GM19397 (cell line): ENCODE measurements around the gene AGBL1.

ENCODE experiments used
- ATAC-seq: cut with Tn5 transposase; IDR thresholded peaks from one replicate; pipeline ENCODE4 v1.9.1; 2021; ENCODE audit warnings: mild to moderate bottlenecking, moderate library complexity; ENCODE audit not compliant: unreplicated experiment

Gene AGBL1

DNA sequence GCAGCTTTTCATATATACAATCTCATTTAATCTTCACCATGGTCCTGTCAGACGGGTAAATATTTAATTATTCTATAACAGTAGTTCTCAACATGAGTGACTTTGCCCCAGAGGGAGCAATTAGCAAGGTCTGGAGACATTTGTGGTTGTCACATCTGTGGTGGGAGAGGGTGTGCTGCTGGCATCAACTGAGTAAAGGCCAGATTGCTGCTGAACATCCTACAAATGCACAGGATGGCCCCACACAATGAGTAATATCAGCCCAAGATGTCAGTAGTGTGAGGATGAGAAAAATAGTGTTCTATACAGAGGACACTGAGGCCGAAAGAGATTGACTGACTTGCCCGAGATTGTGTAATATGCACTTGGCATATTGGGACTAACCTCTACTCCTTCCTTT lies 156.0 kb downstream of the AGBL1 start:
- no peak for ATAC-seq

DNA sequence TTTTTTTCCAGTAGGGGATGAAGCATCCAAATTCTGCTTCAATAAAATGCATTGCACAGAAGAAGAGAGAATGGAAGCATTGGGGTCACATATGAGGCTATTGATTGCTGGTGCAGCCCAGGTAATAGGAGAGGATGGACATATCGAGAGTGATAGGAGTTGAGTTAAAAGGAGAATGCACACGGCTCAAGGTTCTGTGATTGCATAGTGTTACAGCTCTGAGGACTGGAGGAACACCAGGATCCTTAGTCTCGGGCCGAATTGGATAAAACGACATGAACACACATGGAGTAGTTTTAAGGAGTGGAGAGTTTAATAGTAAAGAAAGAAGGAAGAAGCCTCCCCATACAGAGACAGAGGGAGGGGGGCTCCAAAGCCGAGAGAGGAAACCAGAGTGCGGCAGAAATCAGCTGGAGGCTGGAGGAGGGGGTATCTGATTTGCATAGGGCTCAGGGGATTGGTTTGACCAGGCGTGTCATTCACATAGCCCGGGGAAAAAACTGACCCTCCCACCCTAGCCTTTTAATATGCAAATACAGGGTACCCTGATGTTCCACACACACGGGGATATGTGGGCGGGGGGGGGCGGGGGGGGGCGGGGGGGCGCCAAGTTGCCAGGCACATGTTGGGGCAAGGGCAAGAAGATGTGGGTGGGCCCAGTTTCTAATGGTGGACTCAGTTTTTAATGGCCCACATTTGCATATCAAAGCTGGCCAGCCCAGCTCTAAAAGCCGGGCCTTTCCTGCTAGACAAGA lies 156.9 kb downstream of the AGBL1 start:
- ATAC-seq, result no peak

DNA sequence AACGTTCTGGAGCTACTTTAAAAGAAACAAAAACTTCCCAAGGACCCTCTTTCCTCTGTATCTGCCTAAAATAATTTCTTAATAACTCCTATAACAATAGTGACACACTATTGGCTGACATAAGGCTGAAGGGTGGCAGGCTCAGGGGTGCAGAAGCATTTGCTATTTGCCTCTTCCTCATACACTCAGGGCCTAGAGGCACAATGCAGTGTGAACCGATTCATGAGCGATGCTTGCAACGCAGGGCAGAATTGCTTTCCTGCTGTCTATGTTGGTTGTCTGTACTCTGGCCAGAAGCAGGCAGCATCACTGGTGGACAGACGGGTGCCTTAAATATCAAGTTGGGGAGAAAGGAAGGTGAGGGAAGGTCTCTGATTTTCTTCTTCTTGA lies 157.4 kb downstream of the AGBL1 start:
- no peak for ATAC-seq

DNA sequence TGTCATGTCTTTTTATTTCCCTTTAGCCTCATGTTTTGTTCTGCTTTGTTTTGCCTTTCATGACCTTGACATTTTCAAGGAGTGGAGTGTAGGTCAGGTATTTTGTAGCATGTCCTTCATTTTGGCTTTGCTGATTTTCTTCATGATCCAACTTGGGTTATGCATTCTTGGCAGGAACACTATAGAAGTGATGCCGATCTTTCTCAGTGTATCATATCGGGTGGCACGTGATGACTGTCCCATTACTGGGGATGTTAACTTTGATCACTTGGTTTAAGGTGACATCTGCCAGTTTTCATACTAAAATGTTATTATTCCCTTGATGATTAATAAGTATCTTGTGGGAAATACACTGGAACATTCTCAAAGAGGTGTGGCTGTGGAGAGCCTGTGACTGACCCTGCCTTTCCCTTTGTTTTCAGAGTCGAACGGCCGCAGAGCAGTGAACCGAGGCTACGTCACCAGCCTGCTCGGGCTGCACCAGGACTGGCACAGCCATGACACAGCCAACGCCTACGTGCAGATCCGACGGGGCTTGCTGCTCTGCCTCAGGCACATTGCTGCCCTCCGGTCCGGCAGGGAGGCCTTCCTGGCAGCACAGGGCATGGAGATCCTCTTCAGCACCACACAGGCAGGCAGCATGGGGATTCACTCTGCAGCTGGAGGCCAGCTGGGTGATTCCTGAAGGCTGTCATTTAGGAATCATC lies 167.7 kb downstream of the AGBL1 start:
- no peak for ATAC-seq

DNA sequence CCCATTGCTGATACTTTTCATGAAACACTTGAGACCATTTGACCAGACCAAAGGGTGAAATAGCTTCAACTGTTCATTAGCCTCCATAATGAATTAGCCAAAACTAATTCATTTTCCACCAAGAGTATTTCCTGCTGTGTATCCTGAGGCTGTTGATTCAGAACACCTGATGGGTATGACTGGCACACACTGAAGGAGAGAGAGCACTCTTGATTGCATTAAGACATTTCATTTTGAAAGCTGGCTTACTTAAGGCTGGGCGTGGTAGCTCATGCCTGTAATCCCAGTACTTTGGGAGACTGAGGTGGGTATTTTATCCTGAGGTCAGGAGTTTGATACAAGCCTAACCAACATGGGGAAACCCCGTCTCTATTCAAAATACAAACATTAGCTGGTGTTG lies 175.6 kb downstream of the AGBL1 start:
- no peak for ATAC-seq

DNA sequence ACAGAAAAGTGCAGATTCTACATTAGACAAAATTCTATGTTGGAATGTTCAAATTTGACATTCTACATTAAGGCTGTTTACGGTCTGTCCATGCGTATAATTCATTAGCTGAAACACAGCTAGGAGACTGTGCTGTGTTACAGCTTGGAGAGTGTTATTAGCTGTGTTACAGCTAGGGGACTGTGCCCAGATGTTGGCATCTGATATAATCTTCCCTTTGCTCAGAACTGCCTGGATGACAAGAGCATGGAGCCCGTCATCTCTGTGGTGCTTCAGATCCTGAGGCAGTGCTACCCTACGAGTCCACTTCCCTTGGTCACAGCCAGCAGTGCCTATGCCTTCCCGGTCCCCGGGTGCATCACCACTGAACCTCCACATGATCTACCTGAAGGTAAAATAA lies 177.0 kb downstream of the AGBL1 start:
- no peak for ATAC-seq

DNA sequence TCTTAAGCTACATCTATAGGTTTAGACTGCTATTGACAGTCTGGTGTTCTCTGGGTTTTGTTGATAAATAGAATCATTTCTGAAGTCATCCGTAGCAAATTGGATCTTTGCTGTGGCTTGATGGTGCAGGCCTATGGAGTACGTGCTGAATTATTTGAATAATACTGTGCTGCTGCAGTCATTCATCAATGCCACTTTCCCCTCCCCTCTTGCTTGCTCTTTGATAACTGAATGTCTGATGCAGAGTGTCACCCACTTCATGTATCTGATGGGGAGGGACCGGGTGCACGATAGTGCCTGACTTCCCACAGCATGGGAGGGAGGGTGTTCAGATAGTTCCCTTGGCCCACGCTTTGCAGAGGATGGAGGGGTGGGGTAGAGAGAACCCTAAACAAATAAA lies 179.9 kb downstream of the AGBL1 start:
- ATAC-seq, result no peak

DNA sequence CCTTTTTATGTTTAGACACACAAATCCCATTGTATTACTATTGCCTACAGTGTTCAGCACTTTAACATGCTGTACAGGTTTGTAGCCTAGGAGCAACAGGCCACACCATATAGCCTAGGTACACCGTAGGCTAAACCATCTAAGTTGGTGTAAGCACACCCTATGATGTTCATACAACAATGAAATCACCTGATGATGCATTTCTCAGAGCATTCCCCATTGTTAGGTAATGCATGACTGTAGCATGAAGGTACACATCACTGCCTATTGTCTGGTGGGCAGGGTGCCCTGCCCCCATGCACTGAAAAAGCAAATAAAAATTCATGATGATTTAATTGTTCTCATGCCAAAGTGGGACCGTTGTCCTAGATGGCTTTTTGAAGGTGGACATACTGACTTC lies 183.6 kb downstream of the AGBL1 start:
- ATAC-seq, result no peak

DNA sequence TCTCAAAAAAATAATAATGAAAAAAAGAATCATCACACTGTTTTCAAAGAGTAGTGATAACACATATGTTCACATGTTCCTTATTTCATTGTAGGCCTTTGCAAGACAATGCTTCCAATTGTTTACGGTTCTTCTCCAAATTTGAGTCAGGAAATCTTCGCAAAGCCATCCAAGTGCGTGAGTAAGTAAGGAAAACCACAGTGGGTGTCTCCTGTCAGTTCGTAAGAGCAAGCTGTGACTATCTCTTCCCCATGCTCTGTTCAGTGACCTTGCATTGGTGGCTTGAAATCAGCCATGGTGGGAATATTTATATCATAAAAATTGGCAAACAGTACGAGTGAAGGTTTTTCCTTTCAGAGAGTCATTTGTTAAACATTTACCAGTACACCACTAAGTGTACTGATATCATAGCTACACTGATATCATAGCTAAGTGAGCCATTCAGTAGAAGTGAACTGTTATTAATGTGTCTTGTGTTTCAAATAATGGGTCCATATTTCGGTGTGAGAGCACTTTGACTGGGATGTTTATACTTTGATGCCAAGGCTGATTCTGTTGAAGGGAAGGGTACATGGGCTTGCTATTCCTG lies 187.3 kb downstream of the AGBL1 start:
- no peak for ATAC-seq

DNA sequence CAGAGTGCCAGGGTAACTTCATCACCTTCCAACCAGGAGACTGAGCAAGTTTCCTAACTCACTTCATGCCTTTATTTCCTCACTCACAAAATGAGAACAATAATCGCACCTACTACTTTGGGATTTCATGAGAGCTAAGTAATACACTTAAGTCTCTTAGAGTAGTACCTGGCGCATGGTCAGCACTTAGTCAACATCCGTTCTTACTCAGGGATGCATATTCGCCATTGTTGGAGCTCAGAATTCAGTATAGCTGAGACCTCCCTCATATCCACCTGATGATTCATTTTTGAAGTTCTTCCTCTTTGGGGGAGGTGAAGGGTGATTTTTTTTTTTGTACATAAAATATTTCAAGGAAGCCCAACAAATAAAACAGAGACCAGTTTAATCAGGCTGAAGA lies 188.2 kb downstream of the AGBL1 start:
- ATAC-seq, result no peak

DNA sequence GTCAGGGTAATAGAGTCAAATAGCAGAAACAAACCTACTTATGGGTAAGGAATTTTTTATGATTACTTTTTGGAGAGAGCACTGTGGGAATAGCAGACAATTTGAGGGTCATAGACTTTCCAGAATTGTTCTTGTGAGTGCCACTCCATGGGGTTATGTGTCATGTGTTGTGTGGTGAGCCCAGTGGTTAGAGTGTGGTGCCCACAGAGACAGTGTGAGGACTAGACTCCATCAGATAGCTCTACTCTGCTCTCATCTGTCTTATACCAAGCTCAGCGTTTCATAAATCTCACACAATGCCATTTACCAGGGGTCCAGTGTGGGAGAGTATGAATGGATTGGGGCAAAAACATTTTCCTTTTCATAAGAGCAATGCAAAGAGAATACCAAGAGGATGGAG lies 188.9 kb downstream of the AGBL1 start:
- ATAC-seq, result no peak

DNA sequence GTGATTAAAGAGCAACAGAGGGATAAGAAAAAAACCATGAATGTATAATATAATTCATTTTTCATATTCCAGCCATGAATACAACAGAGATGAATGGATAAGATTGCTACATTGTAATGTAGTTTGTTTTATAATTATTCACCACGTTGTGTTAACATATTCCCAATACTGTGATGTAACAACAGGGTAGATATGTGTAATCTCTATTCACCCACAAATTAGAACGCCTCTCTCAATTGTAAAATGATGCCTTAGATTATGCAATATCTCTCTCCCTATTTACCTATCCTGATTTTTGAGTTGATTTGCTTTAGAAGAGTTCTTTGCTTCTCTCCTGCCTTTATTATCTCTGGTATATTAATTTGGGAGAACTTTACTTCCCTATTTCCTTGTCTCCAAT lies 193.6 kb downstream of the AGBL1 start:
- ATAC-seq, result no peak

DNA sequence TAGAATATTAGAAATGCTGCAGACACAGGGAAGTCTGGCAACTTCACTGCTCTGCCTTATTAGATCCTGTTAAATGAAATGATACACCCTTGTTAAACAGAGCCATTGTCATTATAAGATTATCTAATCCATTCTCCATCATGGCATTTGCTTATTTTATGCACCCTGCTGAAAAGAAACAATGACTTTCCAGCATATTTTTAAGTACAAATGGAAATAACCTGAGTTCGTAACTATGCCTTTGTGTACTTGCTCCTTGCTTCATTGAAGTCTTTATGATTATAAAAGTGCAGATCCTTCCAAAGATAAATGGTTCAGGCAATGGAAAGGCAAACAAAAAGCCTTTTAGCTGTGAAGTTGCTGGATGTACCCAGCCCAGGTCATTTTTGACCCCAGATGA lies 195.7 kb downstream of the AGBL1 start:
- no peak for ATAC-seq

DNA sequence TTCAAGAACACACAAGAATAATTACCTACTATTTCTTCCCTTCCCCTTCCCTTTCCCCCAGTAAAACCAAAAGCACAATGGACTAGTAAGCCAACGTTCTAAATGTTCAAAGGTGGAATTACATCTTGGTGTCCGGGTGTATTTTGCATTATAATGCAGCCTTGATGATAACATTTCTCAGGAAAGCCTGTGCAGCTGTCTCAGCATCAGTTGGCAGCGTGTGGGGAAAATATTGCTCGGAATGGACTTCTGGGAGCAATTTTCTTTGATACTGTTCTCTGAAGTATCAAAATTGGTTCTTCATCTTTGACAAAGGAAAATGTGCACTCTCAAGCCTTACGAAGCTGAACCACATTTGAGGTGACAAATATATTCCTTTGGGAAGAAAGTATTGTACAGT lies 198.9 kb downstream of the AGBL1 start:
- no peak for ATAC-seq

DNA sequence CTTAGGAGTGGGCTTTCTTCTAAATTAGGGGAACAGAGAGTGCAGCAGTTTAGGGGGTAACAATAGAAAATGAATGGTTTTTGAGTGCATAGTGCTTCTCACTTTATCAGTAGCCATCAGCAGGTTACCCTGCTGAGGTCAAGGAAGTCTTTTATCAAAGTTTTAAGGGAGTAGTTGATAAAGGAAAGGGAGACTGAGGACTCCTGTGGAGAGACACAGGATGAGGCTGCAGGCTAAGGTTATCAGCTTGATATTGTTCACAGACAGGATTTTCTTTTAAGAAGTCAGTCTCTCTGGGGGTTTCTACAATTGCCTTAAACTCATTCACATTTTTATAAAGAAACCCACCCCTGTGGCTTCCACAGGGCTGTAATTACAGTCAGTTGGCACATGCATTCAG lies 205.0 kb downstream of the AGBL1 start:
- ATAC-seq, result no peak

DNA sequence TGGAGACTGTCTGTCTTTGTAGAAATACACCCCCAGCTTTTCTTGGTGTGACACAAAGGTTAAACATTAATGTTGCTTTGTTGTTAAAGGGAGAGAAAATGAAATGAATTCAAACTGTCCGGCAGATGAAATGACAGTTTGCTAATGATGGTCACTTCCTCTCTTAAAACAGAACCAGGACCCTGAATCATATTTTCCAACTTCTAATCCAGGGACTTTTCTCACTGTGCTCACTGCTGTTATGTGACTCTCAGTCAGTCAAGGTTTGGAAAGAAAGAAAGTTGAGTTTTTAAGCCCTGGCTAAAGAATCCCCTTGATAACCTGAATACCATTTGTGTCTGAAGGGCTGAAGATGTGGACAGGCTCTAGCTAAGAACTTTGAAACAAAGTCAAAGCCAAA lies 215.8 kb downstream of the AGBL1 start:
- no peak for ATAC-seq

DNA sequence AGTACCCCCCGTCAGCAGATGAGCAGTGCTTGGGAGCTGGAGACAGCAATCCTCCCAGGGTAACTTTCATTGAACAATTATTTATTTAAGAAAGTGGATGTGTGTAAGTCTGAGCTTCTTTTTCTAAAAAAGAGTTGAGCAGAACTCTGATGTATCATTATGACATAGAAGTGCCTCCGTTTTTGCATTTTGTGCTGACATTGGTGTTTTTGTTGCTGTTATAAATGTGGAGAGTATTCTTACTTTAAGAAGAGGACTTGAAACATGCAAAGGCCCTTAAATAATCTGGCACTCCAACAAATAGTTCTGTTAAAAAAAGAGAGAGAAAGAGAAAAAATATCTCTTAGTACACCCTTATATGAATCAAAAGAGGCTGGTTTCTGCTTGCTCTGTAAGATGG lies 217.1 kb downstream of the AGBL1 start:
- no peak for ATAC-seq

DNA sequence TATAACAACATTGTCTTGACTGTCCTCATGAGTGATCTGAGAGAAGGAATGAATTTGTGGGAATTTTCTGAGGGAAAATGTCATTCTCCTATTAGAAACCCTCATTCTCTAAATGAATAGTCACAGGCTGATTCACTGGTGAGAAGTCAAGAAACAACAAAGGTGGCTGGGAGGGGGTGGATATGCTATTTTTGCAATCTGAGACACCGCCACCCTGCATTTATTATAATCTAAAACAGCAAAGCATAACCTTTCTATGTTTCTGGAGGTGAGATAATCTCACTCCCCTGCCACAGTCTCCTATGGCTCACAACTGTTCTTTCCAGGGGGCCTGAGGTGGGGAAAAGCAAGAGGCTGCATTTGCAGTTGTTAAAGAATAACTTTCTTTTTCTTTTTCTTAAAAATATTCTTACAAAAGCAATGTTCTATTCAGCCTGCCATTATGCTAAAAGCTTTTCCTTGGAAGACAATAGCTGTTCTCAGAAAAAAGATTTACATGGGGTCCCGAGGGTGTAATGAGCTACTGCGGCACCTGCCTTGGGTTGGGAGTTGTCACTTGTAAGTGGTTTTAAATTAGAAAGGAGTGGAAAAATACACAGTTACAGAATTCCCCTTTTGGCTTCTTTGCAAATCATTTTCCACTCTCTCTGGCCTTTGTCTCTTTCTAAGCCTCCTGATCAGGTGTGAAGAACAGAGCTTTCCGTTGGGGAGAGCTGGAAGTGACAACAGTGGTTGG lies 220.9 kb downstream of the AGBL1 start:
- no peak for ATAC-seq

DNA sequence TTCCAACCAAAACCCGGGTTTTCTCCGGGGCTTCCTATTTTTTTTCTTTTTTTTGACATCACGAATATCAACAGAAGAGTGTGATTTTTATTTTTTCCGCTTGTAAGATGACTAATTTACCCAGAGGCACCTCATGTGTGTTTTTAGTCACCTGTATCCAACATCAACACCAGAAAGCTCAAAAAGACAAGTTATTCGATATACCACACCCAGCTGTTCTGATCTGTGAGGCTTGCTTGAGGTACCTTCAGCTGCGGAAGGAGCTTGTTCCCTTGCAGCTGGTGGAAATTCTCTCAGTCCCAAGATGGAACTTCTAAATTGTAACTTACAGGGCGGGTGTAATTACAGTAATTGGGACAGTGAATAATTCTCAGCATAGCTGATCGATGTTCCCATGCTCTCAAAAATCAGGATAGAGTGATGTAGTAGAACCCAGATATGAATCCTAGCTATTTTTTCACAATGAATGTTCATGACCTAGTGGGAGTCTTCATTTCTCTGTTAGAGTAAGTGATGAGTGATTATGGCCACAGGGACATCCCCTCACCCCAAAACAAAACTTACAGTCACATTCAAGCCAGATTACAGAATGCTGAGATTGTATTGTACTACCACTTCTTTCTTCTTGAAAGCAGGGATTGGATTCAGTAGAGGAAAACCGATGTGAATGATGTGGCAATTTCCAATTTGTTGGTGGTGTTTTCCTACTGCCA lies 232.1 kb downstream of the AGBL1 start:
- ATAC-seq, result no peak

DNA sequence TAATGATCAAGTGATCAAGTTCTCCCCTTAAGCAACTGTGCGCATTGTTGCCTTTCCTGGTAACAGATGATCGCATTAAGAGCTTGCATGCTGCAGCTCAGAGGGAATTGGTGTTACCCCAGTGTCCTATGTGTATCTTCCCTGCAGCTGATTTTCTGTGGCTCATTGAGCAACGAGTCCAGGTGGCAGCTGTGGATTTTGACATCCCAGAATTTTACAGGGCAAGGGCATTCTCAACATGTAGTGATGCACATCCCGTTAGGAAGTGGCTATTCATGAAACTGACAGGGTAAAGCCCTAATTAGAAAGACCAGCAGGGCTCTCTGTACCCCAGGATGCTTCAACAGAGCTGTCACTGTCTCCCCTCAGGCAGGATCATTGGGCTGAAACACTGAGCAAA lies 232.8 kb downstream of the AGBL1 start:
- ATAC-seq, result no peak

DNA sequence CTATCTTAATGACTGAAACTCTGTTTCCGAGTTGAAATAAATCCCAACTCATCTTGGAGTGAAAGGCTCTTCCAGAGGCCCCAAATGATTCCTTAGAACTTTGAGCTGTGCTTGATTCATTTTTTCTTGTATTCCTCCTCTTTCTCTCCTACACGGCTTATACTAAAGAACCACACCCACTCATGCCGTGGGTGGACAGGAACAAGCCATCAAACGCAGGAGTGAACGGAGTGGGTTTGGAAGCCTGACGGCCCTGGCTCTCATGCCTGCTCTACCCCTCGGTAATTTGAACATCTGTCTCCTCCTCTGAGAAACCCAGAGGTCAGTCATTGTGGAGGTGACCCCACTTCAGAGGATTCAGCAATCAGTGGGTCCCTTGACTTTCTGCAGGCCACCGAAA lies 236.5 kb downstream of the AGBL1 start:
- ATAC-seq, result no peak
